ENCODE measurements around the gene NTRK3. TPM values are rescaled to one million over a fixed set of nuclear protein-coding genes. Genes with fewer than 3 reads are reported as not detected.

The NTRK3 gene
- total RNA-seq, 1 donor from 2014 or later: 1.6 TPM

- DNase-seq (ENCODE audit: low spot score): no peak
Observed at GRCh38 chr15:87986776-87987175, 269.8 kb downstream of the NTRK3 start.

GRCh38 chr15:87985451-87985850 lies 271.1 kb downstream of the NTRK3 start:
- DNase-seq (ENCODE audit: low spot score): no peak

GRCh38 chr15:87981969-87982368 lies 274.6 kb downstream of the NTRK3 start:
- no peak for DNase-seq (ENCODE audit: low spot score)

DNA sequence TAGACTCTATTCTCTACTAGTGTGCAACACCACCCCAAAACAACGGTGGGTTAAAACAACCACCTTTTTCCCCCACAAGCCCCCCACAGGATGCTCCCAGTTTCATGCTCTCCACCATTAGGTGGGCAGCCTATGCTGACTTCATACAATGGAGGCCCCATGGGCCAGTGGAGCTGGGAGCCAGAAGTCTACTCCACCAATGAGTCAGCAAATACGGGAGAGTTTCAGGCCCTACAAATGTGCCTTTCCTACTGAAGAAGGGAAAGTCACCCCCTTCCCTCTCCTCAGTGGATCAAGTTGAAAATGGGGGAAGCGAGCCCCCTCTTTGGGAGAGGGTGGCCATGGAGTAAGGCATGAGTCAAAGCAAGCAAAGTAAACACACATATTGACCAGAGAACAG lies 278.6 kb downstream of the NTRK3 start:
- no peak for DNase-seq (ENCODE audit: low spot score)

DNA sequence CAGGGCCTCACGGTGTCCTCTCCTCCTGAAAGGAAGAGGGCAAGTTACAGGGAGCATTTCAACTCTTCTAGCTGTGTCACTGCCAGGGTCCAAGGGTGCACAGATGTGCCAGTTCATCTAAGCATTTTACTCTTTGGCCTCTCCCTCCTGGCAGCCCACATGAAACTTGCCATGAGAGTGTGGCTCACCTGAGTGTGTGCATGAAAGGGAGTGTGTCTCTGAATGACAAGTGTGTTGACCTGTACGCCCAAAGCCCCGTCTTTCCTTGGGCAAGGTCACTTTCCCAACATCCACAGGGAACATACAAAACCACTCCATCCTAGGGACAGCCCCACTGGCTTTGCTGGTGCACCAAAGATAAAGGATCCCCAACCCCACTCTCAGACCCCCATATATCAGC lies 280.0 kb downstream of the NTRK3 start:
- no peak for DNase-seq (ENCODE audit: low spot score)

DNA sequence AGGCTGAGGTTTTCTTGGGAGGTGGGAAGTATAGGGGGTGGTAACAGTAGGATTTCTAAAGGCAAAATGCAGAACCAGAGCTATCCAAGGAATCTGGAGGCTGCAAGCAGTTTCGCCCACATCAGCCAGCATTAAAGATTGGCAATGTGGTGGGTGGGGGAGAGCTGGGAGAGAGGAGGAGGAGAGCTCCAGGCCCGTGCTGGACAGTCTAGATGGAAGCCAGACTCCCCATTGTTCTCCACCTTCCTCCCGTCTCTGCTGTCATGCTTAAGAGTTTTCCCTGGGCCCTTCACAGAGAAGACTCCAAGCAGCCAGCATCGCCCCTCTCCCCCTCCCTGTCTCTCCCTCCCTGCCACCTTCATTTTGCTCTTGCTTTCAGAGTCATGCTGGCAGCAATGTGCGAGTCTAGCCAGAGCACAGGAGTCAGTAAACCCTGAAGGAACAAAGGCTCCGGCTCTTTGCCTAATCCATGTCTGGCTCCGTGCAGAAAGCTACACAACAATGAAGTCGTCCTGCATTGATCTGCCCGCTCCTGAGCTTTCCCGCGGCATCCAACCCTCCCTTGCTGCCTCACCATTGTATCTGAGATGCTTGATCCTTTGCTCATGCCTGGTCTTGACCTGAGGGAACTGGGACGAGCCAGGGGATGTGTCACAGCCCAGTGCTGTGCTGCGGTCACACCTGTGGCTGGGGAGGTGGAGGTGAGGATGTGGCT lies 282.9 kb downstream of the NTRK3 start:
- DNase-seq (ENCODE audit: low spot score): no peak

GRCh38 chr15:87971076-87971475 lies 285.5 kb downstream of the NTRK3 start:
- no peak for DNase-seq (ENCODE audit: low spot score)

- DNase-seq (ENCODE audit: low spot score): no peak
Observed at GRCh38 chr15:87967951-87968350, 288.6 kb downstream of the NTRK3 start.

DNA sequence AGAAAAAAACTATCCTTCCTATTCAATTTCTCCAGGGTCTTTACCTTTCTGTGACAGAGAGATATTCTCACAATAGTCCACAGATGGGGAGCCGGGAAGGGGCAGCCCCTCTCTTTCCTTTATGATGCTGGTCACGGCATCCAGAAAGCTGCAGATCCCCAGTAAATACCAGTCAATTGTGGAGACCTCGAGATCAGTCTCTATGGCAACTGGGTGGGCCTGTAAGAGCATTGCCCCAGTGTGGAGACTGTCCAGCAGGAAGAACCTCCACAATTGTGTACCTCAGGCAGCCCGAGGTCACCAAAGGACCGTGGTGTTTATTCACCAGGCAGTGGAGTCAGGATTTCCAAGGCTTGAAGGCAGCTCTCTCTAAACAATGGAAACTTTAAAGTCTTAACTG lies 291.2 kb downstream of the NTRK3 start:
- no peak for DNase-seq (ENCODE audit: low spot score)

DNA sequence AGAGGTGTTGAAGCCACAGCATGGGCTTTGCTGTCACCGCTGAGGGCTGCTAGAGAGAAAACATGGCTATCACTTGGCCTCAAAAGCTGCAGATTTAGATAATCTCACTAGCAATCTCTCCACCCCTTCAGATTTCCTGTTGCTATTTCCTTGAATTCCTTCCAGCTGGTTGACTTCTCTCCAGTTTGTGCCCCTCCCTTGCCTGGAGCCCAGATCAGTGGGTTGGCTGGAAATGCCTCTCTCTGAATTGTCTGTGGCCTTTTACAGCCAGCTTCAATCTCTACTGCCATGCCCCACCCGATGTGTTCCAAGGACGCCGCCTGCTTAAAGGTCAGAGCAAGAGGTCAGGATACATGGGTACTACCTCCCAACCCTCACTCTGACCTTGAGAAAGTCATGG lies 294.1 kb downstream of the NTRK3 start:
- DNase-seq (ENCODE audit: low spot score): no peak

DNA sequence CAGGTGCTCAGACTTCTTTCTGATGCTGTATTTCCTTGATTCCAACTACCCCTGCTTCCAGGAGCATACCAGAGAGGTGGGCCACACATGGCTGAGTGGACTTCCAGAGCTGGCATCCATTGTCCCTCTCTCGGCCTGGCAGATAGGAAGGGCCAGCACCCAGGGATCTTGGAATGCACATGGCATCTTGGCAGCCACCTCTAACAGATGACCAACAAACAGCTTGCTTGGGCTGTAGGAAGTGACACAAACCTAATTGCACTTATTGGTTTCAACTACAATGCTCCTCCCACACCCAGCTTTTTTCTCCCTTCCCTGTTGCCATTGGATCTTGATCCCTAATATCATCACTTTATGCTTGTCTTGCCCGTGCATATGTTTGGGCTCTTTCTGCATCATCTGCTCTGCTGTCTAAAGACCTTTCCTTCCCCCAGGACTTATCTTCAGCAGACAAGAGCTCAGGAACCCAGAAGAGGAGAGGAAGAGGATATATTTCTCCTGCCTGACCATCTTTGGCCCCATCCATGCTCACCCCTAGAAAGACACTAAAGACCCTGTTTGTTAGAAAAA lies 294.6 kb downstream of the NTRK3 start:
- no peak for DNase-seq (ENCODE audit: low spot score)

DNA sequence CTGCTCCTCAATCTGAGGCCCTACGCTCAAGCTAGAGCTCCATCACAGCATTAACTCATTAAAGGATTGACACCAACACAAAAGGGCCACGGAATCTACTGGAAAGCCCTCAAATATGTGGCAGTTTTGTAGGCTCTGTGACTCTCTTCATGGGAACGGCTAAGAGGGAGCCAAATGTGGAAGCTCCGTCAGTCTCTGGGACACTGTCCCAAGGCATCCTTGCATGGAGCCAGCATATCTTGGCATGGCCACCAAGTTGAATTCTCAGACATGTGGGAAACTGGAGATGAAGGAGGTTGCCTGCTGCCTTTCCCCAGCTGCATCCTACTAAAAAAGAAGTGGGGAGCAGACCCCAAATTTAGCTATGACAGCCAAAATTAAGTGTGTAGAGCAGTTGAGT lies 296.9 kb downstream of the NTRK3 start:
- DNase-seq (ENCODE audit: low spot score): no peak

GRCh38 chr15:87959080-87959479 lies 297.5 kb downstream of the NTRK3 start:
- DNase-seq (ENCODE audit: low spot score): no peak

GRCh38 chr15:87955284-87955909 lies 301.1 kb downstream of the NTRK3 start:
- no peak for DNase-seq (ENCODE audit: low spot score)

- DNase-seq (ENCODE audit: low spot score): no peak
Observed at GRCh38 chr15:87954793-87955192, 301.7 kb downstream of the NTRK3 start.

GRCh38 chr15:87952736-87953287 lies 303.7 kb downstream of the NTRK3 start:
- no peak for DNase-seq (ENCODE audit: low spot score)

- DNase-seq (ENCODE audit: low spot score): no peak
Observed at GRCh38 chr15:87949575-87950223, 306.8 kb downstream of the NTRK3 start.

- DNase-seq (ENCODE audit: low spot score): peak; percentile 12
Observed at GRCh38 chr15:87949151-87949574, 307.4 kb downstream of the NTRK3 start.

GRCh38 chr15:87947560-87947959 lies 309.0 kb downstream of the NTRK3 start:
- DNase-seq (ENCODE audit: low spot score): no peak

DNA sequence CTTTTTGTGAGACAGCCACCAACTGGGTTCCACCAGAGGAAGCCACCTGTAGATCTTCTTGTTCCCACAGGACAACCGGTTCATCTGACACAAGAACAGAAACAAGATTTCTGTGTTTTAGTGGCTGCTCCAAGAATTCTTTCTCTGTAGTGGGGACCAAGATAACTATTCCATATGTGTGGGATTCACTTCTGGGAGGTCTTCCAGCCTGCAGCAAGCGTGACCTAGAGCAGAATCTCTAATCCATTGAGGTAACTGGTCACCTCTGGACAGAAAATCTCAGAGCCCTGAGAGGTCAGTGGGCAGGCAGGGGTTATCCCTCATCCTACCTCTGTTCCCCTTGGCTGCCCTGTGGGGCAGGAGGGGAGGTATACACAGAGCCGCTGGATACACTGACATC lies 311.3 kb downstream of the NTRK3 start:
- no peak for DNase-seq (ENCODE audit: low spot score)

- no peak for DNase-seq (ENCODE audit: low spot score)
Observed at GRCh38 chr15:87944691-87945090, 311.8 kb downstream of the NTRK3 start.

- DNase-seq (ENCODE audit: low spot score): no peak
Observed at GRCh38 chr15:87944050-87944449, 312.5 kb downstream of the NTRK3 start.

GRCh38 chr15:87943626-87944025 lies 312.9 kb downstream of the NTRK3 start:
- DNase-seq (ENCODE audit: low spot score): no peak
